ENCODE measurements around the gene NKD2. TPM values are rescaled to one million over a fixed set of nuclear protein-coding genes. Genes with fewer than 3 reads are reported as not detected.

Gene NKD2
- total and polyA plus RNA-seq, 8 donors: 1.8 to 13.6 (median 7.9) TPM; not detected in 2

DNA sequence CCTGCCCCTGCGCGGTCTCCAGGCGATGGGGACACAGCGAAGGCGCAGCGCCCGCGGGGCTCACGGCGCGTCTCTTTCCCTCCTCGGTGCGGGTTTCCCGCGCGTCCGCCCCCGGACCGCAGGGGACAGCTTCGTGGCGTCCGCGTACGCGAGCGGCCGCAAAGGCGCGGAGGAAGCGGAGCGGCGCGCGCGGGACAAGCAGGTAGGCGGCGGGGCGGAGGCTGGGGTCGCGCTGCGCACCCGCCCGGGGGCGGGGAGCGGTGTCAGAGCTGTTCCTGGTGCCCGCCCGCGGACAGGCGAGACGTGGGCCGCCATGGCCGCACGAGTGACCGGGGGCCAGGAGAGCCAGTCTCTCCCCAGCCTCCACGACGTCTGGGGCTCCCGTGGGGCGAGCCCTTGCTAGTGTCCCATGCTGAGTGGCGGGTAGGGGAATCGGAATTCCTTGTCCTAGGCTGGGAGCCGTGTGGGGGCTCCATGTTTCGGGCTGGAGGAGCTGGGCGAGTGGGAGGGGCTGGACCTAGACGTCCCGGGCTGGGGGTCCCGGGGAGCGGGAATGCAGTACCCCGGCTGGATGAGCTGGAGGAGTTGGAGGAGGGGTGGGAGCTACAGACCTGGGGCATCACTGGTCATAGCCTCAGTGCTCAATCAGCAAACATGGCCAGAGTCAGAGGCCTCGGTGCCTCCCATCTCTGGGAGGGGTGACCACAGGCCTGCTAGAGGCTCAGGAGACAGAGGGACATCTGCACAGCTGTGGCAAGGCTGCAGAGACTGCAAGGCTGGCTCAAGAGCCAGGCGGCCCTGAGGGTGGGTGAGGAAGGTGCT, 968 bp downstream of the NKD2 start:
- 8 to 19% (median 12%) methylated on average over 19 to 70 of the region's 70 CpGs for WGBS, 5 donors
- Histone ChIP-seq H3K27ac (peak overlapping the region in 1 of 5 donors; percentile 34), H3K36me3 (no peaks in the 10 kb centered on the region), H3K27me3 (peaks cover 0 to 87% (median 38%) of the 10 kb centered on the region in 3 donors), H3K9me3 (no peaks in the 10 kb centered on the region), H3K4me1 (peaks cover 22 to 49% (median 47%) of the 10 kb centered on the region in 4 donors), H3K4me3 (peak overlapping the region; percentile 47 to 67 (median 52))
- TF ChIP-seq EP300 (IDR thresholded peaks at IDR 0.05) (no peak), POLR2A (IDR thresholded peaks at IDR 0.05) (no peak), POLR2AphosphoS5 (IDR thresholded peaks at IDR 0.05) (no peak)
- TF ChIP-seq, protein P1, sequence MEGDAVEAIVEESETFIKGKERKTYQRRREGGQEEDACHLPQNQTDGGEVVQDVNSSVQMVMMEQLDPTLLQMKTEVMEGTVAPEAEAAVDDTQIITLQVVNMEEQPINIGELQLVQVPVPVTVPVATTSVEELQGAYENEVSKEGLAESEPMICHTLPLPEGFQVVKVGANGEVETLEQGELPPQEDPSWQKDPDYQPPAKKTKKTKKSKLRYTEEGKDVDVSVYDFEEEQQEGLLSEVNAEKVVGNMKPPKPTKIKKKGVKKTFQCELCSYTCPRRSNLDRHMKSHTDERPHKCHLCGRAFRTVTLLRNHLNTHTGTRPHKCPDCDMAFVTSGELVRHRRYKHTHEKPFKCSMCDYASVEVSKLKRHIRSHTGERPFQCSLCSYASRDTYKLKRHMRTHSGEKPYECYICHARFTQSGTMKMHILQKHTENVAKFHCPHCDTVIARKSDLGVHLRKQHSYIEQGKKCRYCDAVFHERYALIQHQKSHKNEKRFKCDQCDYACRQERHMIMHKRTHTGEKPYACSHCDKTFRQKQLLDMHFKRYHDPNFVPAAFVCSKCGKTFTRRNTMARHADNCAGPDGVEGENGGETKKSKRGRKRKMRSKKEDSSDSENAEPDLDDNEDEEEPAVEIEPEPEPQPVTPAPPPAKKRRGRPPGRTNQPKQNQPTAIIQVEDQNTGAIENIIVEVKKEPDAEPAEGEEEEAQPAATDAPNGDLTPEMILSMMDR (IDR thresholded peaks at IDR 0.05): no peak
- peak in 1 of 2 donors; percentile 42 for DNase-seq
- intact Hi-C loops (cut with DNase I; ENCODE audit: low total_unique reads): no loop called here

DNA sequence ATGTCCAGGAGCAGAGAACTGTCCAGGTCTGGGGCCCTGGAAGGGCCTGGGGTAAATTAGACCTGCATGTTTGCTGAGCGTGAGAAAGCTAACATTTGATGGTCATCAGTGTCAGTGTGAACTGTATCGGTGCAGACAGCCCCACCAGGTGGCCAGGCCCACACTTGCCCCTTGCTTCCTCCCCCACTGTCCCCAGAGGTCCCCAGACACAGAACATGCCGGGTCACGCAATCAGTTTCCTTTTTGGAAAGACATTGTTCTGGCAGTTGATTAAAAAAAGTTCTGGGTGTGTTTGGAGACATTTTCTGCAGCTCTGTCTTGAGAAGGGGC, 1.5 kb downstream of the NKD2 start:
- no peaks in the 10 kb centered on the region for H3K36me3 ChIP-seq
- WGBS, 5 donors: 45 to 52% (median 50%) methylated on average over 3 to 4 of the region's 4 CpGs
- H3K4me3 ChIP-seq: peak overlapping the region in 3 of 4 donors; percentile 51 to 67 (median 54)
- peaks cover 21 to 44% (median 42%) of the 10 kb centered on the region in 4 donors for H3K4me1 ChIP-seq
- no peaks in the 10 kb centered on the region for H3K9me3 ChIP-seq
- H3K27me3 ChIP-seq: peaks cover 0 to 81% (median 32%) of the 10 kb centered on the region in 3 donors
- TF ChIP-seq EP300 (IDR thresholded peaks at IDR 0.05) (no peak), POLR2AphosphoS5 (IDR thresholded peaks at IDR 0.05) (no peak), POLR2A (IDR thresholded peaks at IDR 0.05) (no peak)
- TF ChIP-seq, protein P1 (IDR thresholded peaks at IDR 0.05): no peak
- H3K27ac ChIP-seq: no peak overlapping the region
- peak in 1 of 2 donors; percentile 52 for DNase-seq
- intact Hi-C loops (cut with DNase I; ENCODE audit: low total_unique reads): no loop called here

DNA sequence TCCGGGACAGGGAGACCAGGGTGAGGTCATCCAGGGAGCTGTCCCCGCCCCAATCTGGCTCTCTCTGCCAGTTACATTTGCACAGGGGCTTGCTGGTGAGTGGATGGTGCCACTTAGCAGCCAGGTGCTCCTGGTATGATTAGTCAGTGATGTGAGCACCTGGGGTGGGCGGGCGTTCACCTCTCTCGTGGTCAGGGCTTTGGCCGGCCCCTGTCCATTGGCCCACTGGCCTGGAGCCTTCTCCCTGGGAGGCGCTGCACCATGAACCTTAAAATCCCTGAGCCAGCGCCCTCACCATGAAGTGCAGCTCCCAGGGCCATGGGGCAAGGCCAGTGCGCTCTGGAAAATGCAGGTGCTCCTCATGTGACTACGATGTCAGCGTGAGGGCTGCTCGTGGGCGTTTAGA, 2.0 kb downstream of the NKD2 start:
- Histone ChIP-seq H3K9me3 (no peaks in the 10 kb centered on the region), H3K4me3 (no peak overlapping the region), H3K4me1 (peaks cover 16 to 39% (median 37%) of the 10 kb centered on the region in 4 donors), H3K27ac (no peak overlapping the region), H3K27me3 (peaks cover 0 to 76% (median 27%) of the 10 kb centered on the region in 3 donors), H3K36me3 (no peaks in the 10 kb centered on the region)
- WGBS, 5 donors: 35 to 62% (median 58%) methylated on average over 8 to 13 of the region's 13 CpGs
- intact Hi-C loops (cut with DNase I; ENCODE audit: low total_unique reads): no loop called here
- no peak for DNase-seq
- TF ChIP-seq, protein P1 (IDR thresholded peaks at IDR 0.05): no peak
- TF ChIP-seq EP300 (IDR thresholded peaks at IDR 0.05): no peak
- TF ChIP-seq POLR2AphosphoS5 (IDR thresholded peaks at IDR 0.05): no peak
- no peak for TF ChIP-seq POLR2A (IDR thresholded peaks at IDR 0.05)

DNA sequence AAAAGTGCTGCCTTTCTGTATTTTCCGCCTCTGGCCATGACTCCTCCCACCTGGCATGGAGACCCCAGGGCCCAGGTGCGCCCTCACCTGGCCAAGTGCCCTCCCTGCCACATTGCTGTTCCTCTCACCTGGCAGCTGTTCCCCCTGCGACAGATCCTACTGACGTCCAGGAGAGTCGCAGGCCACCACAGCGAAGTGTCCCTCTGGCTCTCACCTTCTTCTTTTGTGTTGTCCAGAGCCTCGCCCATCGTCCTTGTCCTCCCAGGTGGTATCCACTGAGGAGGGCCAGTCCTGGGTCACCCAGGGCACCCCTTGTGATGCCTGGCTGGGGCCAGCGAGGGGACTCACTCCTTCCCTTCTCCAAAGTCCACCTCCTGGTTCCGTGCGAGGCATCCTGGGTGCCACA, 2.6 kb downstream of the NKD2 start:
- H3K4me1 ChIP-seq: peaks cover 16 to 37% (median 33%) of the 10 kb centered on the region in 4 donors
- intact Hi-C loops (cut with DNase I; ENCODE audit: low total_unique reads): no loop called here
- WGBS, 5 donors: 53 to 62% (median 59%) methylated on average over 11 of the region's 11 CpGs
- H3K27me3 ChIP-seq: peaks cover 0 to 71% (median 27%) of the 10 kb centered on the region in 3 donors
- no peak for TF ChIP-seq EP300 (IDR thresholded peaks at IDR 0.05)
- TF ChIP-seq, protein P1 (IDR thresholded peaks at IDR 0.05): peak in 4 of 7 experiments; percentile 10 to 31 (median 27)
- no peaks in the 10 kb centered on the region for H3K9me3 ChIP-seq
- no peak overlapping the region for H3K4me3 ChIP-seq
- H3K36me3 ChIP-seq: no peaks in the 10 kb centered on the region
- no peak overlapping the region for H3K27ac ChIP-seq
- peak; percentile 62 to 79 for DNase-seq
